Right lobe of liver (tissue), 4 donors: ENCODE data around the gene TBRG4.

Experiments
- POLR2A ChIP-seq: fragments of 450-650 bp; IDR thresholded peaks from one replicate; pipeline ENCODE4 v1.6.1; 2017; ENCODE audit warnings: antibody characterized with exemption, mild to moderate bottlenecking
- TF ChIP-seq, protein P1 (sequence below), 4 donors: fragments of 200-600 bp in 3 of 4; fragments of 450-650 bp in 1 of 4; IDR thresholded peaks; one replicate each; pipeline versions ENCODE4 v1.5.1 to v1.8.0; 2016 to 2022; ENCODE audit warnings: antibody characterized with exemption in 4 of 4, mild to moderate bottlenecking in 2 of 4
- donor health status: DM: no; HTN: no; CAD: no.
- donor health status: DM: no; HTN: no; CAD: no.
- donor health status: DM: no; HTN: yes; CAD: no.

DNA sequence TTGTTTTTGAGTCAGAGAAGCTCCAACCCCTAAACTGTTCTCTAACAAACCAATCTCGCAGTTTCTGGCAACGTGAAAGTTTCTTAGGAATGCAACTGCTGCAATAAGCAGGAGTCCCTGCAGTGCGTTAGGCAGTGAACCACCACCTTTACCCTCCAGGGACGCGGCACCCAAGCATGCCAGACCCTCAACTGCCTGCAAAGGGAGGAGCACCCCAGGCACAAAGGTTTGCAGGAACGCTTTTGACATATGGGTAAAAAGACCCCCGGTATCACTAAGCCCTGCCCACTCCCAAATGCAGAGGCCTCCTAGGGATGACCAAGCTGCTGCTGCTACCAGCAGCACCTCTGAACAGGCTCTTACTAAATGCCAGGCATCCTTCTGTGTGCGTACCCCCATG, 4.7 kb downstream of the TBRG4 start:
- TF ChIP-seq, protein P1, sequence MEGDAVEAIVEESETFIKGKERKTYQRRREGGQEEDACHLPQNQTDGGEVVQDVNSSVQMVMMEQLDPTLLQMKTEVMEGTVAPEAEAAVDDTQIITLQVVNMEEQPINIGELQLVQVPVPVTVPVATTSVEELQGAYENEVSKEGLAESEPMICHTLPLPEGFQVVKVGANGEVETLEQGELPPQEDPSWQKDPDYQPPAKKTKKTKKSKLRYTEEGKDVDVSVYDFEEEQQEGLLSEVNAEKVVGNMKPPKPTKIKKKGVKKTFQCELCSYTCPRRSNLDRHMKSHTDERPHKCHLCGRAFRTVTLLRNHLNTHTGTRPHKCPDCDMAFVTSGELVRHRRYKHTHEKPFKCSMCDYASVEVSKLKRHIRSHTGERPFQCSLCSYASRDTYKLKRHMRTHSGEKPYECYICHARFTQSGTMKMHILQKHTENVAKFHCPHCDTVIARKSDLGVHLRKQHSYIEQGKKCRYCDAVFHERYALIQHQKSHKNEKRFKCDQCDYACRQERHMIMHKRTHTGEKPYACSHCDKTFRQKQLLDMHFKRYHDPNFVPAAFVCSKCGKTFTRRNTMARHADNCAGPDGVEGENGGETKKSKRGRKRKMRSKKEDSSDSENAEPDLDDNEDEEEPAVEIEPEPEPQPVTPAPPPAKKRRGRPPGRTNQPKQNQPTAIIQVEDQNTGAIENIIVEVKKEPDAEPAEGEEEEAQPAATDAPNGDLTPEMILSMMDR (IDR thresholded peaks at IDR 0.05): no peak
- no peak for TF ChIP-seq POLR2A
